HG02571 (cell line): Measurements from ENCODE around the gene C2CD4A.

Experiments used
- ATAC-seq: cut with Tn5 transposase; IDR thresholded peaks from one replicate; pipeline ENCODE4 v1.9.1; 2021; ENCODE audit warnings: mild to moderate bottlenecking, moderate library complexity; ENCODE audit not compliant: unreplicated experiment

C2CD4A gene

DNA sequence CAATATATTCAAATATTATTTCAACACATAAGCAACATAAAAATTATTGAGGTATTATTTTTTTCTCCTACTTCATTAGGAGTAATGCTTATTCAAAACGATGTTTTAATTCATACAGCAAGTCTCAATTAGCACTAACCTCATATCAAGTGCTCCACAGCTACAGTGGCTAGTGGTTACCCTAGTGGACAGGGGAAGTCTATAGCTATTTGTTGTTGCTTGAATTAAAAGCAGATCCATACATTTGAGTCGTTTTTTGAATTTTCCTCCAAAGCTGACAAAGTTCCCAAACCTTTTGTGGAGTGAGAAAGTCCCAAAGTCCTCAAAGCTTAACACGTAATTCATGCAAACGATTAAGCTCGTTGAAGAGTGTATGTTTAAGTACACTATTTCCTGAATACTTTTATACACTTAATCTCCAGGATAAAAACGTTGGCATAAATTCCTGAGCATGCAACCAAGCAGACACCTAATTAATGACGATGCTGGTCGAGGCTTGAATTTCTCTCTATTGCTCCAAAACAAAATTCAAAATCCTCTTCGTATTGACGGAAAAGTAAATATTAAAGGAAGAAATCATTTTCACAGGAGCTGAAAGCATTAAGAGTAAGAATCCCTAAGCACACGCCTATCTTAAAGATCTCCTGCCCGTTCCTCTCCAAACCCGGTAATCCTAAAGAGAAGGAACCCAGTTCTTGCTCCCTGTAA lies 7.5 kb upstream of the C2CD4A start:
- ATAC-seq: no peak

DNA sequence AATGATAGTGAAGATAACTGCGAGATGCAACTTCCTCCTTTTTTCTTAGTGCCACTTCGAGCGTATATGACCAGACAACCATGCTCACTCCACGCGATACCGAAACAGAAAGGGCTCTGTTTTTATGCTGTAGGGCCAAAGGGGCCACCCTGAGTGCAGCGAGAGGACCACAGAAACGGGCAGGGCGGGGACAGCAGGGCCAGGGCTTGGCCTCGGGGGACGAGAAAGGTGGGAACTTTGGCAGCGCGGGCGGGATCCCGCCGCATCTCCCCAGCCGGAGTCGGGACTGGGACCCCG lies 7.0 kb upstream of the C2CD4A start:
- ATAC-seq: peak; percentile 76

DNA sequence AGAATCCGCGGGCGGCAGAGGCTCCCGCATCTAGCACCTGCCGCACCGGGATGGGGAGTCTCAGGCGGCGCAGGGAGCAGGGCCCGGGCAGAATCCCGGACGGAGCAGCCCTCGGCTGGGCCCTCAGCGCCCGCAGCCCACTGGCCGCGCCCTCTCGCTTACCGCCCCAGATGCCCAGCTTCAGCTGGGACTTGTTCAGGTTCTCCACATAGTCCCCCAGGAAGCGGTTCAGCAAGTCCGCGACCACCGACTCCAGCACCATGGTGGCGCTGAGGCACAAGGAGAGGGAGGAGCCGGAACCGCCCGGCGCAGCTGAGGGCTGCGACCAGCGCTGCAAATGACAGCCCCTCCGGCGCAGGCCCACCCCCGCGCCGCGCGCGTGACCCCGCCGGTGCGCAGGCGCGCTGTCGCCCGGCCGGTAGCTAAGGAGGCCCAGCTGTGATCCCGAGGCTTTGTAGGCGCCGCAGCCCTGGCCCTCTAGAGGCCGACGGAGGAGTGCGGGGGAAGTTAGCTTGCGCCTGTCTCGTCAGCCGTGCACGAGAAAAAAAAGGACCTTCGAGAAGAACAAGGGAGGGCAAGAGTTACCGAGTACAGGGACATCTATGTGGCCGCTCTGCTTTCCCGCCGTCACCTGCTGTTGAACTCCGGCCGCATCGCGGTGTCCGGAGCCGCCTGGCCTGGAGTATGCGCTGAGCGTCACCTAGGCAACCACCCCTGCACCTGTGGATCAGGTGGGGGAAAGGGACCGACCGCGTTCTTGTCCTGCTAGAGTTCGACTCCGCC lies 6.5 kb upstream of the C2CD4A start, which contains the start of gene VPS13C:
Gene VPS13C, minus strand, starts transcription at position 335 of the 783 bp plus-strand sequence. Its CDS starts 73 bp downstream, at position 262.
- peak; percentile 82 for ATAC-seq

DNA sequence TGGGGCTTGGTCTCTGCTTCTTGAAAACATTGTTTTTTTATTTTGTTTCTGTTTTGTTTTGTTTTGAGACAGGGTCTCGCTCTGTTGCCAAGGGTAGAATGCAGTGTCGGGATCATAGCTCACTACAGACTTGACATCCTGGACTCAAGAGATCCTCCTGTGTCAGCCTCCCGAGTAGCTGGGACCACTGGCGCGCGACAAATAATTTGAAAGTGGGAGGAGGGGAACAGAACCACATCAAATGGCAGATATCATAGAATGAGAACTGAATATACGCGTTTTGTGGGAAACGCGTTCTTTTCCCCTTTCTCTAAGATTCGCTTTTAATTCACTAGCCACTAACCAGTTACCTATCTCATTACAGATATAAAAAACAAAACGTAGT lies 5.9 kb upstream of the C2CD4A start:
- ATAC-seq: no peak

DNA sequence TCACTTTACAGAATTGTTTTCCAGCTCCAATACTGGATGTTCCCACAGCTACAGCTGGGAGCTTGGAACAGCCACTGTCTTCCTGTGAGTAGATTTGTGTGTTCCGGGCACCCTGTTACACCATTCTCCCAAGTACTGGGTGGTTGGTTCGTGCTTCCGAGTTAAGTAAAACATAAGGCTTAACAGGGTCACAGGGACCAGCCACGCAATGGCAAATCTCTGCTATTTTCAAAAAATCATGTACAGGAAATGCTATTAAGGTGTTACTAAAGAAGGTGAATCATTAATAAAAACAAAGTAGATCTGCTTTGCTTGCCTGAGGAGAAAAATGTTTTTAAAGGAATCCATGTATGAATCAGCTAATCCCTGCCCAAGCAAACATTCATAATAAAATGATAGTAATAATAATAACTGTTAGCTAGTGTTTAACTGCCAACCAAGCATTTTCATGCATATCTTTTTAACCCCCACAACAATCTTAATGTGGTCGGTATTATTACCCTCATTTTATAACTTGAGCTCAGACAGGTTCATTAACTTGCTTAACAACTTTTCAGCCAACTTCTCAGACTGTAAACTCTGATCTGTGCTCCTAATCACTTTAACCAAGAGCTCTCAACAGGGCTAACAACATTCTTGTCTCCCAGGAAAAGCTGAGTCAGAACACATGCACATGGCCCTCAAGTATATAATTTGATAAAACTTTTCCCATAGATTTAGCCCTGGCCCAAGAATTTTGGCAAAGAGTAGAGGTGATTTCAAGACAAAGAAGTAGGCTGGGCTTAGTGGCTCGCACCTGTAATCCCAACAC lies 2.7 kb upstream of the C2CD4A start:
- ATAC-seq: no peak

DNA sequence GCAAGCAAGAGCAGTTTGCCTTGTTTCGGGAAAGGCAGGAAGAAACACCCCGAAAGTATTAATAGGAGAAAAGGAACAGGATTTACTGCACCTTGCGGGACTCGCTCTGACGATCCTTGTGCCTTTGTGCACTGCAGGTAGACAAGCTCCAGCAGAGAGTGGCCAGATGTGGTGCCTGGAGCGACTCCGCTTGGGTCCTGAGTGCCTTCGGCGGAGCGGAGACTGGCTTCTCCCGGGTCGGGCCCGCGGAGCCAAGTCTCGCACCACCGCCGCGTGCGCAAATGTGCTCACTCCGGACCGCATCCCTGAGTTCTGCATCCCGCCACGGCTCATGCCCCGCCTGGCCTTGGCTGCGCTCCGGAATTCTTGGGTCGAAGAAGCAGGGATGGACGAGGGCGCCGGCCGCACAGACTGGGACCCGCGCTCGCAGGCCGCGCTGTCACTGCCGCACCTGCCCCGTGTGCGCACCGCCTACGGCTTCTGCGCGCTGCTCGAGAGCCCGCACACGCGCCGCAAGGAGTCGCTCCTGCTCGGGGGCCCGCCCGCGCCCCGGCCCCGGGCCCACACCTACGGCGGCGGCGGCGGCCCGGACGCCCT lies 769 bp downstream of the C2CD4A start:
- ATAC-seq: no peak

DNA sequence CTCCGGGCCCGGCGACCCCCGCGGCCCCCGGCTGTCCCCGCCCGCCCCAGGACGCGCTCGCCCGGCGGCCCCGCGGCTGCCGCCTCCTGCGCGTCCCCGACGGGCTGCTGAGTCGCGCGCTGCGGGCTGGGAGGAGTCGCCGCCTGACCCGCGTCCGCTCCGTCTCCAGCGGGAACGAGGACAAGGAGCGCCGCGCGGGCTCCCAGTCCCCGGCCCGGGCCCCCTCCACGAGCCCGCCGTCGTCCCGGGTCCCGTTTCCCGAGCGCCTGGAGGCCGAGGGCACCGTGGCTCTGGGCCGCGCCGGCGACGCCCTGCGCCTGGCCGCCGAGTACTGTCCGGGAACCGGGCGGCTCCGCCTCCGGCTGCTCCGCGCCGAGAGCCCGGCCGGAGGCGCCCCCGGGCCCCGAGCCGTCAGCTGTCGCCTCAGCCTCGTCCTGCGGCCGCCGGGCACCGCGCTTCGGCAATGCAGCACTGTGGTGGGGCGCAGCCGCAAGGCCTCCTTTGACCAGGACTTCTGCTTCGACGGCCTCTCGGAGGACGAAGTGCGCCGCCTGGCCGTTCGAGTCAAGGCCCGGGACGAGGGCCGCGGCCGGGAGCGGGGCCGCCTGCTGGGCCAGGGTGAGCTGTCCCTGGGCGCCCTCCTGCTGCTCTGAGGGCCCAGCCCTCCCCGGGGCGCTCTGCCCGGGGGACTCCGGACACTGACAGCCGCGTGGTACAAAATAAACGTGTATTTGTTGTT lies 1.5 kb downstream of the C2CD4A start:
- no peak for ATAC-seq

DNA sequence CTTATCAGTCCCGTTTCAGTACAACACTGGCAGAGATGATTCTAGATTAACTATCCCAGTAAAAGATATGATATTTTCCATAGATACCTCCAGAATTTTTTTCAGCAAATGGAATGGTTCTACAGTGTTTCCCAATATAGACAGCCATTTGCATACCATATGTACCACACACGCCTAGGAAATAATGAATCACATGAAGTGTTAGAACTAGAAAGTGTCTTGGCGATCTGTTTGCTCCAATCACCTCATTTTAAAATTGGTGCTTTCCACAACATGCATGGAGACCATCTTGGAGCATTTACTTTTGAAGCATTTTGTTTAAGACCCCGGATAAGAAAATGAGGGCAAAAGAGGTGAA lies 2.0 kb downstream of the C2CD4A start:
- no peak for ATAC-seq

DNA sequence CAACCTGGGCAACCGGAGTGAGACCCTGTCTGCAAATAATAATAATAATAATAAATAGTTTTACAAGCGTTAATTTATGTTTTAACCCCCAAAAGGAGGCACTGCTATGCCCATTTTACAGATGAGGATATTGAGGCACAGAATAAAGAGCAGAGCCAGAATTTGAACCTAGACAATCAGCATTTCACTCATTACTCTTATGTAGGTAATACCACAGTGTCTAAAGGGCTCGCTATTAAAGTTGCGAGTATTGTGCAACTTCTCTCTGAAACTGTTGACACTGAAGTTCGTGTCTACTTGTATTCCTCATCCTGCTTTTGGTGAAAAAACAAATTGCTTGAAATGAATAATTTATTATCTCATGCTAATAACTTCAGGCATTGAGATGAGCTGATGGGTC lies 2.8 kb downstream of the C2CD4A start:
- ATAC-seq: no peak

DNA sequence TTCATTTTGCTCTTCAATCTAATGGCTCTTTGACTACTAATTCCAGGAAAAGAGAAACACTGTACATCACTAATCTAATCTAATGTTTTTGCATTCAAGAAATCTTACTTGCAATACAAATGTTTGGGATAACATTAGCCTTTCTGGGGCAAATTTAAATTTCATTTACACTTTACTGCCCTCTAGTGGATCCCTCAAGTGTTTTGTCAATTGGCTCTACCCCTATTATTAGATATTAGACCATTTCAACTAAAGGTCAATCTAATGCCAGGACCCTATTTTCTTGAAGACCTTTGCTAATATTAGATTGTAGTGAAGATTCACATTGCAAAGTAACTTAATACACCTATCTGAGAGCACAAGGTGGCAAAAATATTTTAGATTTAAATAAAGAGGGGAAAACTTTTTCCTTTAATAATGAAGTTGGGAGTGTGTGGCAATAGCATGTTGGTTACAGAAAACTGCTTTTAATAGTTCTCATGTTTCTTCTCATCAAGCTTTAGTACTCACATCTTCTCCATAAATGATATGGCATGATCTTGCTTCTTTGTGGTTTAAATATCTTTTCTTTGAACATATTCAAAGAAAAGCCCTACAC lies 5.0 kb downstream of the C2CD4A start:
- ATAC-seq: no peak

DNA sequence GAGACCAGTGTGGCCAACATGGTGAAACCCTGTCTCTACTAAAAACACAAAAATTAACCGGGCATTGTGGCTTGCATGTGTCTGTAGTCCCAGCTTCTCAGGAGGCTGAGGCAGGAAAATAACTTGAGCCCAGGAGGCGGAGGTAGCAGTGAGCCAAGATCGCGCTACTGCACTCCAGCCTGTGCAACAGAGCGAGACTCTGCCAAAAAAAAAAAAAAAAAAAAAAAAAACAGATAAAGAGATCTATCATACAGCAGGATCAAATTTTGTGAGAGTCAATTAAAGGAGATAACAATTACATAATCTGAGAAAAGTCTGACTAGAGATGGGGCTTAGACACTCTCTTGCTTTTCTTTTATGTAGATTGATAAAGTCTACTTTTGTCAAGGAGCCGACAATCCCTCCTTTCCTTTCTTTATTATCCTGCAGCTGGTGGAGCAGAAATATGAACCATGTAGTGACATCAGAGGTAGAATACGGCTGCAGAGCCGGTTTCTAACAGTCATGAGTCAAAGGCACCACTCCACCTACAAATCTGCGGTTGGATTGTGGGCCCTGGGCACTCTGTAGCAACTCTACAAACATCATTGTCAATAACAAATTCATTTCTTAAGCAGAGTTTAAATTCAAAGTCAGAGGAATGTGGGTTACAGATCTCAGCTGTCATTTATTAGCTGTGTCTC lies 9.0 kb downstream of the C2CD4A start:
- ATAC-seq: no peak

DNA sequence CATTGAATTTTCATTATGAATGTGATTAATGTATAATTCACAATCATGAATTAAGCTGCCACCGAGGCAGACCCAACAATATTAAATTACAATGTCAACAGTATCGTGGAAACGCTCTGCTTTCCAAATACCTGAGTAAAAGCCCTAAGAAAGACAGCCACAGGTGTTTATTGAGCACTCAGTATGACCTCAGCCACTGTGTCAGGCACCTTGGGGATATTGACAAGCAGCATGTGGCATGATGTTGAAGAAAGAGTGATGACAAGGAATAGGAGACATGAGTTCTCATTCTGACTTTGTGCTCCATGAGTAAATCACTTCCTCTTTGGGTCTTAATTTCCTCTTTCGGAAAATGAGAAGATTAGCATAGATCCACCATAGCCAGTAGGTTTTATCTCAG lies 12.8 kb downstream of the C2CD4A start:
- no peak for ATAC-seq

DNA sequence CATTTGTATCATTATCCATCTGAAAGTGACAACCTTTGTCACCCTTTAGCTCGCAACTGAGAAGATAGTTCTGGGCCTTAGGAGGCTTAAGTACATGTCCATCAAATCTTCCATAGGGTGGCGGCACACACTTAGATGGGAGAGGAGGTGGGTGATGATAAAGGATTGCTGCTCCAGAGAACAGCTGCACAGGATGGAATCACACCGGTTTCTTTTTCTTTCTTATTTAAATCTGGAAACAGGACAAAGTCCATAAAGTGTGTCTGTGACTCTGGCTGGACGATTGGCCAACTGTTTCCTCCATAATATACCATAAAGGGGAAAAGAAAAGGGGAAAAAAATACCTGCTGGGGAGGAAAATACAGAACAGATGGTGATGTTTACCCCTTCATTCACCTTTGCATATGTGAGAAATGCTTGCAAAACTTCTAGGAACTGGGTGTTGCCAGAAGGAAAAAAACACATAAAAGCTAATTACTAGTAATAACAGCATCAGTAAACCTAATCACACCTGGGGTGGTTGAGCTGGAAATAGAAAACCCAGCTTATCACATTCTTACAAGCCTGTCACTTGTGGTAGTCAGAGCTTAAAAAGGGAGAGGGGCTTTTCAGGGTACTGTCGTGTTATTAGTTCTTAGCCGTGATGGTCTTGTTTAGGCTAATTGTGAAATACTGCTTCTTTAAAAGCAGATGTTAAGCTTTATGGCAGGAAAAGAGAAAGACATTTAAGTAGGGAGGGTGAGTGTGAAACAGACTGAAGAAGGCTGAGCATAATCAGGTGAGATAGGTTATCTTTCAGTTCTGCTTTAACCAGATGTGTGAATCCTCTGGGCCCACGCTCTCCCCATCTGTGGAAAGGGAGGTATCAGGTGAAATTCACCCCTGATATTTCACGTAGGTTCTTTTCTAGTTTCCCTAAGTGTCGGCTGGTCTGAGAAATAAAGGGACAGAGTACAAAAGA lies 16.7 kb downstream of the C2CD4A start:
- no peak for ATAC-seq

DNA sequence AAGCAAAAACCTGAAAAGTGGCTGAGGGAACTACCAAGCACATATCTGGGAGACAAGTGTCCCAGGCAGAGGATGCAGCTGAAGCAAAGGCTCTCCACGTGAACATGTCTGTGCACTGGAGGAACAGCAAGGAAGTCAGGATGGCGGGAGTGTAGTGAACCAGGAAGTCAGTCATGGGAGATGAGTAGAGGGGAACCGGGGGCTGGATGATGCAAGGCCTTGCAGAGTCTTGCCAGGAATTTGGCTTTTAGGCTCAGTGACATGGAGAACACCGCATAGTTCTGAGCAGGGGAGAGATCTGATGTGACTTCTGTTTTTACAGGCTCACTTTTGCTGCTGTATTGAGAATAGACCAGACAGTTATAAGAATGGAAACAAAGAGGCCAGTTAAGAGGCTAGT lies 19.0 kb downstream of the C2CD4A start:
- ATAC-seq: no peak

DNA sequence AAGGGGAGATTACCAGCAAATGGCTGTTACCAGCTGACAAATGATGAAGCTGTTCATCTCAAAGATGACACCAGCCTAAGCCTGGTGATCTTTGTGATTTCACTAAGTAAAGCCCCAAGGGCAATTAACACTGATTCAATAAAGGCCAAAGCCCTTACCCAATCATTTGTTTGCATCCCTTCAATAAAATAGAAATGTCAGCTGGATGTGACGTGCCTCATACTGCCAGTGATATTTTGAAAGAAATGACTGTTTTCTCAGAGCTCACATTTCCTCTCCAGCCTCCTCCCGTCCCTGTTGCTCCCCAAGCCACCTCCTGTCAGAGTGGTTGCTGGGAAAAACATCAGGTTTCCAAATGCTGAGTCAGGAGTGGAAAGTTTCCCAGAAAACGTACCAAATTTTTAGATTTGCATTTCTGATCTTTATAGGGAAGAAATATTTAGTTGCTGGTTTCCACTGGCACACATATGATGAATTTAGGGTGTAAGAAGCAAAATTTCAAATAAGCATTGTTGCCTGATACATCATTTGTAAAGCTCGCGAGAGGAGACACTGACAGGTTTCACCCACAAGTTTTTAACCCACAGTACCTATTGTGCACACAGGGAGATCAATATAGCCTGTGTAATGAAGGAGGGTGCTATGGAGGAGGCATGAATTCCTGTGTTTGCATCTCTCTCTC lies 21.0 kb downstream of the C2CD4A start:
- ATAC-seq: no peak

DNA sequence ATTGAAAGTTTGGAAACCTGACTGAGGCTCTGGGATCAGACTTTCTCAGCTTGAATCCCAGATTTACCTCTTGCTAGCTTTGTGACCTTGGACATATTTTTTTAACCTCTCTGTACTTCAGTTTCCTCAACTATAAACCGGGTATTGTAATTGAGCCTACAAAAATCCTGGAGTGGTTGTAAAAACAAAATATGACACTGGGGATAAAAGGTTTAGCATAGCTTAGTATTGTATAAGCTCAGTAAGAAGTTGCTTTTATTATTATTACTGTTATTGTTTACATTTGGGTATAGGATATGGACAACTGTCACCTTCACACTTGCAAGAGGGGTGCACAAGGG lies 21.5 kb downstream of the C2CD4A start:
- no peak for ATAC-seq

DNA sequence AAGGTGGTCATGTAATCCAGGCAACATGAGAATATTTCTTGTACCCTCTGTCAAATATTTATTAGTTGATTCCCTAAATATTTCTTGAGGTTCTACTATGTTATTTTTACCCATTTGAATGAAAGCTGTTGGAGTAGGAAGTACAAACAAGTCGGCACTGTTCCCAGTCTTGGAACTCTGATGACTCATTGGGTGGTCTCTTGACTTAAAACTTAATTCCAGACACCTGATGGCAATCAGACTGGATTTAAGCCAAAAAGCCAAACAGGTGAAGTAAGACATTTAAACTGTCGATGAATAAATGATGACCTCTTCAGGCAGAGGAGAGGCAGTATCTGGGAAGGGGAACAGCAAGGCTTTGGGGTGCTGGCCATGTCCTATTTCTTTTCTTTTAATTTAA lies 22.8 kb downstream of the C2CD4A start:
- no peak for ATAC-seq

DNA sequence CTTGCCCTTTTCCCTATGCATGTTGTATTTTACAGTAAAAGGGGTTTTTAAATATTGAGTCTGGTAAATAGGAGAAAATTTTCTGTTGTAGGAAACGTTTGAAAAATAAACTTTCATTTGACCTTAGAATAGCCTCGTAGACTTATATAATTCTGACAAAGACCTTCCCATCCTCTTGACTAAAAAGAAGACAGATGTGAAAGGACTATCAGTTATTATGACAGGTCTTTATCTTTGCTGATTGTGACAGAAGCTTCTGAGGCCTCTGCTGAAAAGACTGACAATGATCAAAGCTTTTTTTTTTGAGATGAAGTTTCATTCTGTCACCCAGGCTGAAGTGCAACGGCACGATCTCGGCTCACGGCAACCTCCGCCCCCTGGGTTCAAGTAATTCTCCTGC lies 24.2 kb downstream of the C2CD4A start:
- no peak for ATAC-seq
